ENCODE results near the gene CRLF2.
"Not testable (repeated sequence)": the region's sequence is repeated elsewhere in the genome, so short reads cannot be mapped to it uniquely, and the experiment has no call there.

The CRLF2 gene

GRCh38 chrX:1212532-1212931 is at the start of gene CRLF2:
TSS of gene CRLF2 (minus strand) at chrX:1212649. CDS start at chrX:1212634, 15 bp downstream.
- DNase-seq = no peak

- DNase-seq = not testable (repeated sequence)
Measured at GRCh38 chrX:1261771-1262170, 49.3 kb upstream of the CRLF2 start.

GRCh38 chrX:1261285-1261684 is 48.8 kb upstream of the CRLF2 start:
- DNase-seq = no peak

GRCh38 chrX:1252861-1253260 is 40.4 kb upstream of the CRLF2 start:
- DNase-seq = no peak

GRCh38 chrX:1249101-1249887 is 36.8 kb upstream of the CRLF2 start:
- no peak for DNase-seq

- no peak for DNase-seq
Measured at GRCh38 chrX:1248331-1249061, 36.0 kb upstream of the CRLF2 start.

GRCh38 chrX:1246816-1247215 is 34.4 kb upstream of the CRLF2 start:
- no peak for DNase-seq

- DNase-seq = no peak
Measured at GRCh38 chrX:1244164-1245076, 32.0 kb upstream of the CRLF2 start.

GRCh38 chrX:1242891-1243402 is 30.5 kb upstream of the CRLF2 start:
- DNase-seq = no peak

- not testable (repeated sequence) for DNase-seq
Measured at GRCh38 chrX:1240551-1240950, 28.1 kb upstream of the CRLF2 start.

GRCh38 chrX:1239681-1240142 is 27.3 kb upstream of the CRLF2 start:
- no peak for DNase-seq

- DNase-seq = no peak
Measured at GRCh38 chrX:1231850-1232465, 19.5 kb upstream of the CRLF2 start.

GRCh38 chrX:1228101-1228500 is 15.7 kb upstream of the CRLF2 start:
- DNase-seq = not testable (repeated sequence)

GRCh38 chrX:1226249-1226648 is 13.8 kb upstream of the CRLF2 start:
- DNase-seq = no peak

GRCh38 chrX:1224954-1225353 is 12.5 kb upstream of the CRLF2 start:
- no peak for DNase-seq

GRCh38 chrX:1223242-1223600 is 10.8 kb upstream of the CRLF2 start:
- DNase-seq = no peak

GRCh38 chrX:1222531-1223241 is 10.2 kb upstream of the CRLF2 start:
- DNase-seq = no peak

- DNase-seq = no peak
Measured at GRCh38 chrX:1221296-1221845, 8.9 kb upstream of the CRLF2 start.

GRCh38 chrX:1218286-1218685 is 5.8 kb upstream of the CRLF2 start:
- no peak for DNase-seq

- no peak for DNase-seq
Measured at GRCh38 chrX:1215123-1215823, 2.8 kb upstream of the CRLF2 start.

- DNase-seq = no peak
Measured at GRCh38 chrX:1213971-1214370, 1.5 kb upstream of the CRLF2 start.
